DLD1 (cell line): ENCODE results near the gene CACNA1I.

ENCODE experiments used
- in situ Hi-C: cut with HindIII; loops from 2 replicates; pipeline ENCODE4 v1.10.0; 2017; ENCODE audit warnings: low sequenced_read_pairs

Gene CACNA1I

DNA sequence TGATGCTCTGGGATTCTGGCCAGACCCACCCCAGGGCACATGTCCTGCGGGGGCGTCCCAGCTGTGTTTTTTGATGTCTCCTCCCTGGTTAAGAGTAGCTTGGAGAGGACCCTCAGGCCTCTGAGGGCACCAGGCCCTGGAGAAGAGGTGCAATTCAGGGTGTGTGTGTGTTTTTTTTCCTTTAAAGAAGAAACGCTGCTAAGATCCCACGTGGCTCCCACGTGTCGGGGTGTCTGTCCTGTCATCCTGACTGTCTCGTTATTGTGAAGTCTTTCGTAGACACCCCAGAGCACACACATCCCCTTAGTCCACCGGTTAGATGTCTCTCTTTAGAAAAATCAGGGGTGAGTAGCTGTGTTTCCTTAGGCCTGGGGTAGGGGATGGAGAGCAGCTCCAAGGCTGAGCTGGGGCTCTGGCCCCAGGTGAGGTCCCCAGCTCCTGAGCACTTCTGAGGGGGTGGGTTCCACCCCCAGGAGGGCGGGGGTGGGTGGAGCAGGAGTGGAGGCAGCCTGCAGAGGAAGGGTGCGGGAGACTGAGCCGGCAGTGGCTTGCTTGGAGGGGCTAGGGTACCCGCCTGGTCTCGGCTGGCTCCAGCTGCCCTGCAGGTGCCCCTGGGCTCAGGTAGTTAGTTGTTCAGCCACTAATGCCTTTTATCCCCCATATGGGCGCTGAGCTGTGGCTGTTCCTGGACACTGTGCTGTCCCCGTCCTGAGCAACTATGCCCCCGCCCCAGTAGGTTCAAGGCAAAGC, 116.4 kb downstream of the CACNA1I start:
- in situ Hi-C loops, result no loop called here

DNA sequence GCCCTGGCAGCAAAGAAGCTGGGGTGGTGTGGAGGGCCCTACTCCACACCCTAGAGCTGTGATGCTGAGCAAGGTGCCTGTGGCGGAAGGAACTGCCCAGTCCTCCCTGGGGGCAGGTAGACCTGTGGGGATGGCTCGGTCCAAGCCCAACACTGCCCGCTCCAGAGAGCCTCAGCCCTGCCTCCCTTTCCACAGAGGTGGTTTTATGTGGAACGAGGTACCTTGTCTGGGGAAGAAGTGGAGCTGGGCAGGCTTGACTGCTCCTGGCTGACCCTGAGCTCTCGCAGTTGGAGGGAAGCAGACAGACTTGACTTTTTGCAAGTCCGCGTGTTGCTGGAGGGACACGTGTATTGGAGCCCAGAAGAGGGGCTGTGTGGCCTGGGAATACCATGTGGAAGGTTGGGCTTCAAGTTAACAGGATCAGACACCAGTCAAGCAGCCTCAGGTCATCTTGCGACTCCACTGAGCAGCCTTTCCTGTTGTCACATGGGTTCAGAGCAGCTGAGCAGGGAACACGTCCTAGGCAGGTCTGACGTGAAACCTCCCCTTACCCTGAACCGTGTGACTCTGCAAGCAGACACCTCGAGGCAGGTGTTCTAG, 117.7 kb downstream of the CACNA1I start:
- in situ Hi-C loops, result no loop called here

DNA sequence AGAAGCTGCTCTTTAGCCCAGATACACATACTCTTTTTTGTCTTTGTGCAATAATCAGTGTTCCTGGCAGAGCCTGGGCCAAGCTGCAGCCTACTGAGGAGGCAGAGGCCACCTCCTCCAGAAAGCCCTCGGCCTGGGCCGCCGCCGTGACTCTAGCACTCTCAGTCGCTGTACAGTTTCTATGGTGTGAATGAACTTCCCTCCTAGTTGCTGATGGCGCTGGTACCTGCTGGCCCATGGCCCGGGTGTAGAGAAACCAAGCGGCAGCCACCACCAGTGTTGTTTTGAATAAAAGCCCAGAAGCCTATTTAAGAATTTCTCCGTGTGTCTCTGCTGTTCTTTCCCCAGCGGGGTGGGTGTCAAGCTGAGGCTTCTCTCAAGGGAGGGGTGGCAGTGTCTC, 118.9 kb downstream of the CACNA1I start:
- in situ Hi-C loops, result no loop called here

DNA sequence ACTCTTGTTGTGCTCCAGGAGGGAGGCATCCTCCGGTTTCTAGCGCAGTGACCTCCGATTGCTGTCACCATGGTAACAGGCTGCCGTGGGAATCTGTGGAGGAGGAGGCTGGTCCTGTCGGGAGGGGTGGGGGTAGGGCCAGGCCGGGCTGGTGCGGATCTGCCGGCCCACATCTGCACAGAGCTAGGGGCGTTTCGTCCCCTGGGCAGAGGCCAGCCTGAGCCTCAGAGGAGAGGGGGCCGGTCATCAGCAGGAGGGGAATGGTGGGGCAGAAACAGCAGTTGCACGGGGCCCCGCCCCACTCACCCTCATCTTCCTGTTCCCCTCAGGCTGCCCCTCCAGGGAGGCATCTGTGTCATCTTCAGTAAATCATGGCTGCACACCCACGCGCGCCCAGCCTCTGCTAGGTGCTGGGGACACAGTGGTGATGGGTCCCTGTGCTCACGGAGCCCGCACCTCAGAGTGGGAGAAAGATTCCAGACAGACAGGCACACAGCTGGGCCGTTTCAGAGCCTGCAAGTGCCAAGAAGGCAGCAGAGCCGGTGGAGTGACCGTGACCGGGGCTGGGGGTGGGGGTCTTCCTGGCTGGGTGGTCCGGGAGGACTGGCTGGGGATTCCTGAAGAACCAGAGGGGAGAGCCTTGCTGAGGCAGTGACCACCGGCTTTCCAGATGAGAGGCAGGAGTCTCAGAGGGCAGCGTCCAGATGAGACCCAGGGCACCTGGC, 120.5 kb downstream of the CACNA1I start:
- in situ Hi-C loops, result no loop called here

DNA sequence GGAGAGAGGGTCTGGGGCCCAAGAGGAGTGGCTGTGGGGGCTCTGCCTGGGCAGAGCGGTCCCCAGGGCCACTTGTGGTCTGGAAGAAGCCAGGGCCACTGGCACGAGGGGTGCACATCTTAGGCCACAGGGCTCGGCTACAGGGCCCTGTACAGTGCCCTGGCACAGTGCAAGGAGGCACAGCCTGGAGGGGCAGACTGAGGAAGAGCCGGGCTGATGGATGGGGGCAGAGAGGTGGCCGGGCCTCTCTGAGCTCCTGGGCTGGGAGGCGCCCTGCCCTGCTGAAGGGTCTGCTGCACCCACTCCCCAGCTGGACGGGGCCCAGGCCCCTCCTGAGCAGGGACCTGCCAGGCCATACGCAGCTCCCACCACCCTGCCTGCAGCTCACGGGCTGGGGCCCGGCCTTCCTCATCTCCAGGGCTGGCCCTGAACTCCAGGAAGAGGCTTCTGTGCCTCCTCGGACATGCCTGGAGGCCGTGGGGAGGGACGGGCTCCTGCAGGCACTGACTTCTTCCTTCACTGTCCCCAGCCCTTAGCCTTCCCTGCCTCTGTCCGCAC, 123.5 kb downstream of the CACNA1I start:
- in situ Hi-C loops, result no loop called here

DNA sequence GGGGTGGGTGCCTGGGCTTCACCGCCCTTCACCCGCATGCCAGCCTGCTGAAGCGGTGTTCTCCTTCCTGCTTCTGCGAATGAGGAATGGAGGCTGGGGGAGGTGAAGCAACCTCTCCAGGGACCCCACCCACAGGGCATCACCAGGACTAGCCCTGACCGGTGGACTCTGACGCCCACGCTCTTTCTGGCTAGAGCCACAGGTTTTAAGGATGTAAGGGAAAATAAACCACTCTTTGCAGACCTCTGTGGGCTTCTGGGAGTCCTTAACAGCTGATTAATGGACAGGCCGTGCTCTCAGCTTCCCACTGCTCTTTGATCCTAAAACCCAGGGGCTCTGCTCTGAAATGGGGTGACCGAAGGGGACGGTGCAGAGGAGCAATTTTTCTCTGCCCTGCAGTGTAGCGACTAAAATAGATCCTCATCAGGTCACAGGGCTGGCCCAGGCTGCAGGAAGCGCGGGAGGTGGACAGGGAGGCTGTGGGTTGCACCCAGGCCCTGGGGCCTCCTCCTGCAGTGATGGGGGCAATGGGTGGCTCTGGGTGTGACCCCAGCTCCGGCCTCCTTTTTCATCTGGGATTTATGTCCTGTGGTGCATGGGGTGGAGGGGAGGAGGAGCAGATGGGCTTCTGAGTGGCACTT, 127.4 kb downstream of the CACNA1I start:
- in situ Hi-C loops, result no loop called here

DNA sequence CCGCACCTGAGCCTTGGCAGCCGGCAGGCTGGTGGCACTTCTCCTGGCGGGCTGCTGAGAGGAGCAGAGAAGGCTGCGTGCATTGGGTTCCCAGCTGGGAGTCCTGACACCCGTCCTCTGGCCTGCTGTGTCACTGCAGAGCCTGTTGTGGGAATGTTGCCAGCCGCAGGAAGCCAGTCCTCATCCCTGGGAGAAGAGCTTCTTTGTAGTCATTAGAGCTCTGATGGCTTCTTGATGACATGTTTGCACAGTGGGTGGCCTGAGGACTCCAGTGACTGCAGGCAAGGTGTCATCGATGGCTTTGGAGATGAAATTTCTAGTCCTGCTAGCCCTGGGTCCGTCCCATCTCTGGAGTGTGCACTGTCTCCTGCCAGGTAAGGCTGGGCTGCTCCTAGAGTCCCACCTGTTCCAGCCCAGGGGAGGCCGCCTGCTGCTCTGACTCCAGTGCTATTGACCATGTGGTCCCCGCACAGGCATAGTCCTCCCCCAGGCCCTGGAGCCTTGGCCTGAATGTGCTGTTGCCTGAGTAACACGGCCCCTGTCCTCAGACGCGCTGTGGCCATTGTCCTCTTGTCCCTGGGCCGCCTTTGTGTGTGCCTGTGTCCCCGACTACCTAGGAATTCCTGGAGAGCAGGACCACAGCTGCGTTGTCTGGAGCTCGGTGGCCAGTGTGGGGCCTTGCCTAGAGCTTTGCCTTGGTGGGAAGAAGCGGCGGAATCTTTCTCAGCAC, 129.2 kb downstream of the CACNA1I start:
- in situ Hi-C loops, result no loop called here

DNA sequence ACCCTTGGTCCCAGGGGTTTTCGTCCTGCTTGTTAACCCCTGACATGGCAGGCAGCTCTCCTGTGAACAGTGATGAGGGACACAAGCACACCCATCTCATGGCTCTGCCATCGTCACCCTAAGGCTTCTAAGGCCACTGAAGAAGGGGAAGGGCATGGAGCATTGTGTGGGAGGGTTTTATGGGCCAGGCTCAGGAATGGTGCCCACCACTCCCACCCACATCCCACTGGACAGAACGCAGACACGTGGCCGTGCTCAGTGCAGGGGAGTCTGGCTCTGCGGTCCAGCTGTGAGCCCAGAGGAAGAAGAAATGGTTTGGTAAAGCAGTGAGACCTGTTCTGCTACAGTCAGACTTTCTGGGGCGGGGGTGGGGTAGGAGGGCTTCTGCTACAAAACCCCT, 130.0 kb downstream of the CACNA1I start:
- in situ Hi-C loops, result no loop called here

DNA sequence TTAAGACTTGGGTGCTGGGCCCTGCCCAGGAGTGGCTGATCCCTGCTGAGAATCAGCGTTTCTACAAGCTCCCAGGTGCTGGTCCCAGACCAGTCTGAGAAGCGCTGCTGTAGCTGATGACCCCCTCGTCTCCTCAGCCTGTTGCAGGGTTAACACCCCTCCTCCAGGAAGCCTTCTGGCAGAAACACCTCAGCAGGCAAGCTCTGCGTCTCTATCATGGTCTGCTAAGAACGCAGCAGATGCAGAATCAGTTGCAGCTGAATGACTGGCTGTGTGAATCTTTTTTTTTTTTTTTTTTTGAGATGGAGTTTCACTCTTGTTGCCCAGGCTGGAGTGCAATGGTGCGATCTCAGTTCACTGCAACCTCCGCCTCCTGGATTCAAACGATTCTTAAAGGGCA, 132.5 kb downstream of the CACNA1I start:
- in situ Hi-C loops, result no loop called here

DNA sequence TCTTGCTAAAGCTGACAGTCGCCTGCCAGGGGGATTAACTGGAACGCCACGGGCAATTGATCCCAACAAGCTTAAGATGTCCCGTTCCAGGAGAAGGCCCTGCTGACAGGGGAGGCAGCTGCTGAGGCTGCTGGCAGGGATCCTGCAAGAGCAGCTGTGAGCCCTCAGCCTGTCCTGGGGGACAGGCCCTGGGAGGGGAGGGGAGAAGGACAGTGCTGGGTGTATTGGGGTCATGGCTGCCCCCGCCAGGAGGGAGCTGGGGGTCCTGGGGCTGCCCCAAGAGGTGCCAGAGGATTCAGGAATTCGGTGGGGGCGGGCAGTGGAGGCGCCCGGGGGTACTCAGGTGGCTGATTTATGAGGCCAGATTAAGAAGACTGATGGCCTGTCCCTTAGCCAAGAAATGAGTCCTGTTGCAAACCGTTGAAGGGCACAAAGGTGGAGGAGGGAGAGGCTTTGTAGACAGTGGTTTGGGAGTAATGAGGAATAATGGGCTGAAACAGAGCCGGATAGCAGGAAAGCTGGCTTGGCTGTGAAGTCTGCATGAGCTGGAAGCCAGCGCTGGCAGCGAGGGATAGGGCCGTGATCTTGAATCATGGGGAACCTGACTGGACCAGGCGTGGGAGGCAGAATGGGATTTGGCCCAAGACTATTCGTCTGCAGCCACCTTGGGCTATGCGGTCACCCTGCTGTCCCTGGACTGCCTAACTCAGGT, 133.5 kb downstream of the CACNA1I start:
- in situ Hi-C loops, result no loop called here

DNA sequence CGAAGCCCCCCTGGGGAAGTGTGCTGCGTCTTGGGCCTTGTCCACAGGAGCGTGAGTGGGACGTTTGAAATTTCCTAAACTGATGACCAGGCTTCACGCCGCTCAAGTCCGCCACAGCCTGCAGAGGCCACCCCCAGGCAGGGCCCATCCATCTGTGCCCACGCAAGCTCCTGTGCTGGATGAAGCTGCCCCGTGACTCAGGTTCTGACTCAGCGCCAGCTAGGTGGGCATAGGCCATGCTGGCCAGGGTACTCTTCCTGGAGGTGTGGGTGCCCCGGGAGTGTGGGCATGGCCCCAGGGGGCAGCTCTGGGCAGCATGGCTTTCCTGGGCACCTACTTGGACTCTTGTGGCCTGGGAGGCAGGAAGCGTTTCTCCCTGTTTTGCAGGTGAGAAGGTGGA, 134.8 kb downstream of the CACNA1I start:
- in situ Hi-C loops, result no loop called here

DNA sequence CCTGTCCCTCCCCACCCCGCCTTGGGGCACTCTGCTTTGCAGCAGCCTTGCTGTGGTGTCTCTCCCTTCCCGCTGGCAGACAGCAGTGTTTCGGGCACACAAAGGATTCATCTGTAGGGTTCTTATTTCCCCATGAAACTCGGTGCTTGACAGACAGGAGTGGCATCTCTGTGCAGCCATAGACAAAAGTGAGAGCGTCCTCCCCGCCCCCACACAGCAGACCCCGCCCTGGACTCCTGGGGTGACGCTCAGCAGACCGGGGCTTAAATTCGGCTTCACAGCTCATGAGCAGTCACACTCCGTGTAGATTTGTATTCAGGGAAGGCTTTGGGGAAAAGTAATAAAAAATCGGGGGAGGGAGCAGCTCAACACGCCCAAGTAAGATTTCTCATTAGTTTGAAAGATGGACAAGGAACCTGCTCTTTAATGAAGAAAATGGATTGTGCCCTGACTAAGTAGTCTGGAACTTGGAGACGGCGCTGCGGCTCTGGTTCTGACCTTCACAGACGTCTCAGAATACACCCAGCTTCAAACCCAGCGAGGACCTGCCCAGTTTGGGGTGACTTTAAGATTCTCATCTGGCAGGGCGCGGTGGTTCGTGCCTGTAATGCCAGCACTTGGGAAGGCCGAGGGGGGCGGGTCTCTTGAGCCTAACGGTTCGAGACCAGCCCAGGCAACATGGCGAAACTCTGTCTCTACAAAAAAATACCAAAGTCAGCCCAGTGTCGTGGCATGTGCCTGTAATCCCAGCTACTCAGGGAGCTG, 136.0 kb downstream of the CACNA1I start:
- in situ Hi-C loops, result no loop called here

DNA sequence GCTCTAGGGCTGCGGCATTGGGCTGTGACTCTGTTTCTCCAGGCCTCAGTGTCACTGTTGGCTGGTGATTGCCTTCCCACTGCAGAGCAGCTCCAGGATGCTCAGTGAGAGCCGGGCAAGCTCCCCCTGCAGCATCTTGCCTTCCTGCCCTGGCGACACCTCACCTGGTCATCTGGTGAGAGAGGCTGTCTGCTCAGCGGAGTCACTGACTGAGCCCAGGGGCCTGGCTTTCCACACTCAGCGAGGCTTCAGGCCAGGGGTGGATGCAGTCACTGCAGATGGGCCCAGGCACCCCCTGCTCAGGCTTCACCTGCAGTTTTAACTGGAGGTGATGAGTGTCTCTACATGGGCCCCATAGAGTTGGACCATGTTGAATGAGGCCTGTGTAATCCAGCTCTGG, 136.8 kb downstream of the CACNA1I start:
- in situ Hi-C loops, result no loop called here

DNA sequence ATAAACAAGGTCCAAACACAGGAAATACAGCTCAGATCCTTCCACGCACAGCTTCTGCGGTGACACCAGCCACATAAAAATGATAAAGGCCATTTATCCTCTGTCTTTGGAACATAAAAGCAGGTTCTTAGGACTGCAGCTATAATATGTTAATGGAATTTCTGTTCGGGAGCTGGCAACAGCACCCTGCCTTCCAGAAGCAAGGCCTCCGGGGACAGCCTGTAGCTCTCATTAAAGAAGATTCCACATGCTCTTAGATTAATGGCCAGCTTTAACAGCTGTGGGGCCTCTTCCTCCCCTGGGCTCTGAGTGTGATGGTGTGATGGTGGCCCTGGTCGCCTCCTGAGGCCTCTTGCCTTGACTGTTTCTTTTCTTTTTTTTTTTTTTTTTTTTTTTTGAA, 137.3 kb downstream of the CACNA1I start:
- in situ Hi-C loops, result no loop called here

DNA sequence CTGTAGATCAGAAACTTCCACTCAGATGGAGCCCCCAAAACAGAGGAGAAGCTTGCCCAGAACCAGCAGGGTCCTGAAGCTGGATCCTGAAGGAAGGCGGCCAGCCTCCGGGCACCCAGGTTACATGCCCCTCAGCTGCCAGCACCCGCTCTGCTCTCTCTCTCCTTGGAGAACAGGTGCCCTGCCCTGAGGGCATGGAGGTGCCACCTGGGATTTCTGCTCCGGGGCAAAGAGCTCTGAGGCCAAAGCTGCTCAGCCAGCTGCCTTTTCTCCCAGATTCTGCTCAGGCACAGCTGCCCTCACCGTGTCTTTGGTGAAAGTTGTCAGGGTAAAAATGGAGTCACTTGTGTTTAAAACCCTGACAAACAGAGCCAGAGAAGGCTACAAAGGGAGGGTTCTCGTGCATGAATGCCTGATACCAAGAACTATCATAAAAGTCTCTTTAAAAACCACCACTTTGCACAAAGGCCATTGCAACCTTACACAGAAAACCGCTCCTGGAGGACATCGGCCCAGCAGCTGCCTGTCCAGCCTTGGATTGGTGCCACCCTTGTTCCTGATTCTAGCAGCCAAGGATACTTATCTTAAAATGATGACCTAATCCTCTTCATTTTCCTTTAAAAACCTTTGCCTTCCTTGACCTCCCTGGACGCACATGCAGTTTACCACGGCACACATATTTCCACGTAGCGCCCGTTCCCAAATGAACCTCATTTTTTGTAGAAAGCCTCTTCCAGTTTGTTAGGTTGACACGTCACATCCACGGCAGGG, 140.0 kb downstream of the CACNA1I start:
- in situ Hi-C loops, result no loop called here

DNA sequence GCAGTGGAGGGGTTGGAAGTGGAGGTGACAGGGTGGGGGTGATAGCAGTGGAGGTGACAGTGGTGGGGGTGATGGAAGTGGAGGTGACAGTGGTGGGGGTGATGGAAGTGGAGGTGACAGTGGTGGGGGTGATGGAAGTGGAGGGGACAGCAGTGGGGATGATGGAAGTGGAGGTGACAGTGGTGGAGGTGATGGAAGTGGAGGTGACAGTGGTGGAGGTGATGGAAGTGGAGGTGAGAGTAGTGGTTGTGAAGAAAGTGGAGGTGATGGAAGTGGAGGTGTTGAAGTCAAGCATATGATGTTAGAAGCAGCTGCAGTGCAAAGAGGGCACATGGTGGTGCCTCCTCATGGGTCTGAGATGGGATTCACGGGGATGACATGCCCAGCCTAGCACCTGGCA, 141.5 kb downstream of the CACNA1I start:
- in situ Hi-C loops, result no loop called here

DNA sequence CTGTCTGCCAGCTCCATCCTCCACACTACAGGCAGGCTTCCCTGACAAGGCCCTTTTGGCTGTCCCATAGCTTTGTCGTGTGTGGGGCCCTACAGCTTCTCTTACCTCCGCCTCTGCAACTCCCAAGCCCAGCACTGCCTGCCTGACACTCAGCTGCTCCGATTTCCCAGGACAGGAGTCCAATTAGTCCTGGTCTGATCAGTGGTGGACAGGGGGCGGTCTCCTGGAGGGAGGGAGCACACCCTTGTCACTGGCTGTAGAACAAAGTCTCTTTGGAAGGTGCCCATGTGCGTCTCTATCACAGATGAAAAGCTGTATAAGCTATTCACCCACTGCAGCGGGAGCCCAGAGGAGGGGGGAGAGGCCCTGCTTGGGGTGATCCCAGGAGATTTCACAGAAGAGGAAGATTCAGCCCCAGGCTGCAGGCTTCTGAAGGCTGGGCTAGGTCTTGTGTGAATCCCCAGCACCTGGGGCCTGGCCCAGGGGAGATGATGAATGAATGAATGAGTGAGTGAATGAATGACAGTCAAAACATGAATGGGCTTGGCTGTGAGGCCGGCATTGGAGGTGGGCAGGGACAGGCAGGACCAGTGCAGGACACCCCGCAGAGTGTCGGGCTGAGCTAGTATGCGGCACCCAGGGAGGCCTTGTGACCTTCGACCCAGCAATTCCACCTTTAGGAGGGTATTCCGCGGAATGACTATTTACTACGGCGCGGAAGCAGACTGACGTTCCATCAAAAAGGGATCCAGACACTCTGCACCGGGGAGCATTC, 142.4 kb downstream of the CACNA1I start:
- in situ Hi-C loops, result no loop called here

DNA sequence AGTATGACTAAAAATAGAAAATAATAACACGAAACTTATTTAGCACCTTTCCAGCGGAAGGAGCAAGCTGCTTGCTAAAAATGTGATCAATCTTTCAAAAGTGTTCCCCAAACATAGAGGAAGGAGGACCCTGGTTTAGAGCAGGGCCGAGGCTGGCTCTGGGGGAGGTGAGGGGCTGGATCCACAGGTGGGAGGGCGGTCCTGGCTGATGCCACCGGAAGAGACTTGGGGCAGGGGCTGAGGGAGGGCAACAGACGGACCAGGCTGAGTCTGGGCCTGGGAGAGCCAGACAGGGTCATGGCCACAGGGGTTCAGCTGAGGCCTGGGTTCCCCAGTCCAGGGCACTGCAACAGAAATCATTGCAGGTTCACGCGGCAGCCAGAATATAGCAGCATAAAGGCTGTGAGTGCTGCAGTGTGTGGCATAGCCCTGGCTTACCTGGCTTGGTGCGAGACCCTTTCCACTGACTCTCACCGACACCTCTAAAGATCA, 143.3 kb downstream of the CACNA1I start:
- in situ Hi-C loops, result no loop called here
